Neural cell (in vitro differentiated cells): ENCODE measurements around the gene RBKS. TPM values are rescaled to one million over a fixed set of nuclear protein-coding genes. Genes with fewer than 3 reads are reported as not detected.

Source experiments
- H2AFZ ChIP-seq: fragments of 200-600, 300-800 bp; sonication (generic), shearing (Covaris generic); 2 replicates; pipeline ENCODE4 v1.6.0; 2014; ENCODE audit warnings: low read depth, mild to moderate bottlenecking, antibody characterized with exemption, low read length, moderate library complexity
- H3F3A ChIP-seq: fragments of 200-600 bp; shearing (Covaris generic); 2 replicates; pipeline ENCODE4 v1.6.1; 2016; ENCODE audit warnings: mild to moderate bottlenecking, moderate library complexity, mixed read lengths, antibody characterized with exemption, low read length; ENCODE audit not compliant: insufficient read depth, poor library complexity, severe bottlenecking
- H3K27ac ChIP-seq: fragments of 200-600, 300-800 bp; sonication (generic), shearing (Covaris generic); 2 replicates; pipeline ENCODE4 v1.5.1; 2014; ENCODE audit warnings: mild to moderate bottlenecking, low read length, moderate library complexity
- H3K27me3 ChIP-seq: fragments of 300-800, 200-600 bp; sonication (generic), shearing (Covaris generic); 2 replicates; pipeline ENCODE4 v1.6.0; 2014; ENCODE audit warnings: mild to moderate bottlenecking, low read depth, low read length, moderate library complexity; ENCODE audit not compliant: insufficient read depth
- H3K36me3 ChIP-seq: fragments of 300-800, 200-600 bp; sonication (generic), shearing (Covaris generic); 2 replicates; pipeline ENCODE4 v1.5.1; 2014; ENCODE audit warnings: mild to moderate bottlenecking, antibody characterized with exemption, low read length, moderate library complexity; ENCODE audit not compliant: insufficient read depth
- H3K4me2 ChIP-seq: fragments of 300-800, 200-600 bp; sonication (generic), shearing (Covaris generic); 2 replicates; pipeline ENCODE4 v1.6.0; 2014; ENCODE audit warnings: mild to moderate bottlenecking, low read length
- H3K4me3 ChIP-seq: fragments of 300-800, 200-600 bp; sonication (generic), shearing (Covaris generic); 2 replicates; pipeline ENCODE4 v1.5.1; 2014; ENCODE audit warnings: mild to moderate bottlenecking, low read length, moderate library complexity
- H3K79me2 ChIP-seq: fragments of 200-600 bp; shearing (Covaris generic); replicated peaks from 2 replicates; pipeline ENCODE4 v1.6.0; 2014; ENCODE audit warnings: mild to moderate bottlenecking, low read length, moderate library complexity; ENCODE audit not compliant: insufficient read depth
- H3K9ac ChIP-seq: fragments of 300-800, 200-600 bp; sonication (generic), shearing (Covaris generic); 2 replicates; pipeline ENCODE4 v1.6.1; 2016; ENCODE audit warnings: mild to moderate bottlenecking, low read length, mixed read lengths
- H3K9me2 ChIP-seq: fragments of 200-600 bp; shearing (Covaris generic); 2 replicates; pipeline ENCODE4 v1.6.1; 2016; ENCODE audit warnings: mild to moderate bottlenecking, low read length, mixed read lengths; ENCODE audit not compliant: insufficient read depth
- H3K9me3 ChIP-seq: fragments of 200-600, 300-800 bp; sonication (generic), shearing (Covaris generic); 2 replicates; pipeline ENCODE4 v1.6.1; 2016; ENCODE audit warnings: mild to moderate bottlenecking, mixed run types, low read length, moderate library complexity, mixed read lengths
- H4K20me1 ChIP-seq: fragments of 200-600 bp; shearing (Covaris generic); 2 replicates; pipeline ENCODE4 v1.6.1; 2016; ENCODE audit warnings: mild to moderate bottlenecking, mixed run types; ENCODE audit not compliant: insufficient read depth
- EP300 ChIP-seq: fragments of 450-650 bp; conservative IDR thresholded peaks from 2 replicates; pipeline ENCODE4 v1.6.1; 2014; ENCODE audit warnings: antibody characterized with exemption, mild to moderate bottlenecking, moderate library complexity; ENCODE audit not compliant: poor library complexity, severe bottlenecking
- EZH2 ChIP-seq: fragments of 200-600, 300-800 bp; shearing (Covaris generic), sonication (generic); IDR thresholded peaks from 2 replicates; pipeline ENCODE4 v1.6.1; 2014; ENCODE audit warnings: antibody characterized with exemption, low read length, borderline replicate concordance, mild to moderate bottlenecking; ENCODE audit not compliant: insufficient read depth, poor library complexity, severe bottlenecking
- MXI1 ChIP-seq: fragments of 450-650 bp; conservative IDR thresholded peaks from 2 replicates; pipeline ENCODE4 v1.6.1; 2014; ENCODE audit warnings: antibody characterized with exemption, mild to moderate bottlenecking; ENCODE audit not compliant: poor library complexity, severe bottlenecking
- POLR2AphosphoS5 ChIP-seq: IDR thresholded peaks from 2 replicates; pipeline ENCODE4 v1.6.1; 2012
- RAD21 ChIP-seq: fragments of 450-650 bp; conservative IDR thresholded peaks from 2 replicates; pipeline ENCODE4 v1.6.1; 2014; ENCODE audit warnings: antibody characterized with exemption, mild to moderate bottlenecking, moderate library complexity
- SMC3 ChIP-seq: fragments of 450-650 bp; conservative IDR thresholded peaks from 2 replicates; pipeline ENCODE4 v1.6.1; 2014; ENCODE audit warnings: antibody characterized with exemption, mild to moderate bottlenecking, moderate library complexity; ENCODE audit not compliant: poor library complexity
- TAF1 ChIP-seq: IDR thresholded peaks from 2 replicates; pipeline ENCODE4 v1.6.1; 2012; ENCODE audit warnings: low read depth
- polyA plus RNA-seq: library from polyadenylated mRNA; depleted of rRNA; stranded (reverse); fragments of >200 nt; gene quantifications from 2 replicates; pipeline ENCODE4 v1.2.3, GENCODE V29; 2014
- TF ChIP-seq, protein P1 (sequence below): fragments of 450-650 bp; IDR thresholded peaks from 2 replicates; pipeline ENCODE4 v1.5.1; 2014; ENCODE audit warnings: antibody characterized with exemption, mild to moderate bottlenecking, moderate library complexity; ENCODE audit not compliant: poor library complexity, severe bottlenecking
- TF ChIP-seq, protein P2 (sequence below): IDR thresholded peaks from 2 replicates; pipeline ENCODE4 v1.6.1; 2012; ENCODE audit warnings: borderline replicate concordance

RBKS gene
- polyA plus RNA-seq, 1 donor from 2014 or later, result 5.4 TPM

DNA sequence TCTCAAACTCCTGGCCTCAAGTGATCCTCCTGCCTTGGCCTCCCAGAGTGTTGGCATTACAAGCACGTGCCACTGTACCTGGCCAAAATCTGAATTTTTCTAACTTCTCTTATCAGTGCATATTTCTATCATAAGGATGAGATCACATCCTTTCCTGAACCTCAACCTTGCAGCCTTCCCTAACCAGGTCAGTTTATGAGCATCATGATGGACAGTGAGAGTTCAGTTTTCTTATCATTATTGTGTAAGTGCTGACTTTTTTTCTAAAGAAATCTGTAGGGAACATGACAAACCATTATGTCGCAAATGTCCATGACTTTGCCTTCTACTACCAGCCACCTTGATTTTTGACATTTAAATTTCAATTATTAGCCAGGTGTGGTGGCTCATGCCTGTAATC is 87.1 kb downstream of the RBKS start:
- no peaks in the 10 kb centered on the region for H3K36me3 ChIP-seq

GRCh38 chr2:27802547-27802946 is 87.6 kb downstream of the RBKS start:
- Histone ChIP-seq H3K9ac (no peak overlapping the region), H3K36me3 (no peaks in the 10 kb centered on the region), H3K9me2 (no peaks in the 10 kb centered on the region), H4K20me1 (no peaks in the 10 kb centered on the region), H2AFZ (no peak overlapping the region), H3K4me3 (no peak overlapping the region), H3K9me3 (no peaks in the 10 kb centered on the region), H3F3A (no peaks in the 10 kb centered on the region), H3K4me2 (no peak overlapping the region), H3K27ac (no peak overlapping the region), H3K27me3 (no peaks in the 10 kb centered on the region), H3K79me2 (no peaks in the 10 kb centered on the region)
- no peak for TF ChIP-seq MXI1
- TF ChIP-seq EZH2, result no peak
- TF ChIP-seq, protein P1, sequence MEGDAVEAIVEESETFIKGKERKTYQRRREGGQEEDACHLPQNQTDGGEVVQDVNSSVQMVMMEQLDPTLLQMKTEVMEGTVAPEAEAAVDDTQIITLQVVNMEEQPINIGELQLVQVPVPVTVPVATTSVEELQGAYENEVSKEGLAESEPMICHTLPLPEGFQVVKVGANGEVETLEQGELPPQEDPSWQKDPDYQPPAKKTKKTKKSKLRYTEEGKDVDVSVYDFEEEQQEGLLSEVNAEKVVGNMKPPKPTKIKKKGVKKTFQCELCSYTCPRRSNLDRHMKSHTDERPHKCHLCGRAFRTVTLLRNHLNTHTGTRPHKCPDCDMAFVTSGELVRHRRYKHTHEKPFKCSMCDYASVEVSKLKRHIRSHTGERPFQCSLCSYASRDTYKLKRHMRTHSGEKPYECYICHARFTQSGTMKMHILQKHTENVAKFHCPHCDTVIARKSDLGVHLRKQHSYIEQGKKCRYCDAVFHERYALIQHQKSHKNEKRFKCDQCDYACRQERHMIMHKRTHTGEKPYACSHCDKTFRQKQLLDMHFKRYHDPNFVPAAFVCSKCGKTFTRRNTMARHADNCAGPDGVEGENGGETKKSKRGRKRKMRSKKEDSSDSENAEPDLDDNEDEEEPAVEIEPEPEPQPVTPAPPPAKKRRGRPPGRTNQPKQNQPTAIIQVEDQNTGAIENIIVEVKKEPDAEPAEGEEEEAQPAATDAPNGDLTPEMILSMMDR, result no peak
- TF ChIP-seq EP300, result no peak
- TF ChIP-seq POLR2AphosphoS5, result no peak

More for the DNA sequence above, 87.1 kb downstream of the RBKS start:
- no peak overlapping the region for H3K4me2 ChIP-seq
- H3K79me2 ChIP-seq, result no peaks in the 10 kb centered on the region
- no peaks in the 10 kb centered on the region for H3K27me3 ChIP-seq
- TF ChIP-seq, protein P1, result no peak
- TF ChIP-seq TAF1 (no peak), MXI1 (no peak), SMC3 (no peak), EP300 (no peak), POLR2AphosphoS5 (no peak), RAD21 (no peak), EZH2 (no peak)
- TF ChIP-seq, protein P2, sequence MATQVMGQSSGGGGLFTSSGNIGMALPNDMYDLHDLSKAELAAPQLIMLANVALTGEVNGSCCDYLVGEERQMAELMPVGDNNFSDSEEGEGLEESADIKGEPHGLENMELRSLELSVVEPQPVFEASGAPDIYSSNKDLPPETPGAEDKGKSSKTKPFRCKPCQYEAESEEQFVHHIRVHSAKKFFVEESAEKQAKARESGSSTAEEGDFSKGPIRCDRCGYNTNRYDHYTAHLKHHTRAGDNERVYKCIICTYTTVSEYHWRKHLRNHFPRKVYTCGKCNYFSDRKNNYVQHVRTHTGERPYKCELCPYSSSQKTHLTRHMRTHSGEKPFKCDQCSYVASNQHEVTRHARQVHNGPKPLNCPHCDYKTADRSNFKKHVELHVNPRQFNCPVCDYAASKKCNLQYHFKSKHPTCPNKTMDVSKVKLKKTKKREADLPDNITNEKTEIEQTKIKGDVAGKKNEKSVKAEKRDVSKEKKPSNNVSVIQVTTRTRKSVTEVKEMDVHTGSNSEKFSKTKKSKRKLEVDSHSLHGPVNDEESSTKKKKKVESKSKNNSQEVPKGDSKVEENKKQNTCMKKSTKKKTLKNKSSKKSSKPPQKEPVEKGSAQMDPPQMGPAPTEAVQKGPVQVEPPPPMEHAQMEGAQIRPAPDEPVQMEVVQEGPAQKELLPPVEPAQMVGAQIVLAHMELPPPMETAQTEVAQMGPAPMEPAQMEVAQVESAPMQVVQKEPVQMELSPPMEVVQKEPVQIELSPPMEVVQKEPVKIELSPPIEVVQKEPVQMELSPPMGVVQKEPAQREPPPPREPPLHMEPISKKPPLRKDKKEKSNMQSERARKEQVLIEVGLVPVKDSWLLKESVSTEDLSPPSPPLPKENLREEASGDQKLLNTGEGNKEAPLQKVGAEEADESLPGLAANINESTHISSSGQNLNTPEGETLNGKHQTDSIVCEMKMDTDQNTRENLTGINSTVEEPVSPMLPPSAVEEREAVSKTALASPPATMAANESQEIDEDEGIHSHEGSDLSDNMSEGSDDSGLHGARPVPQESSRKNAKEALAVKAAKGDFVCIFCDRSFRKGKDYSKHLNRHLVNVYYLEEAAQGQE, result no peak
- H3K4me3 ChIP-seq, result no peak overlapping the region
- H3K9me3 ChIP-seq, result no peaks in the 10 kb centered on the region
- H3F3A ChIP-seq, result no peaks in the 10 kb centered on the region
- H3K27ac ChIP-seq, result no peak overlapping the region
- H3K9me2 ChIP-seq, result no peaks in the 10 kb centered on the region
- H2AFZ ChIP-seq, result no peak overlapping the region
- H3K9ac ChIP-seq, result no peak overlapping the region
- no peaks in the 10 kb centered on the region for H4K20me1 ChIP-seq
